ENCODE results near the gene EFCAB11.

Gene EFCAB11

GRCh38 chr14:89990218-89990617, 35.7 kb upstream of the EFCAB11 start:
- no peak overlapping the region for H3K4me3 ChIP-seq (replicated peaks; ENCODE audit: low read depth, low read length)
- no peak for TF ChIP-seq CTCF (IDR thresholded peaks at IDR 0.05; ENCODE audit: low read length, missing control alignments)
- no peak for DNase-seq (ENCODE audit: low read depth)

- TF ChIP-seq CTCF (IDR thresholded peaks at IDR 0.05; ENCODE audit: low read length, missing control alignments), result no peak
- no peak for DNase-seq (ENCODE audit: low read depth)
- H3K4me3 ChIP-seq (replicated peaks; ENCODE audit: low read depth, low read length), result no peak overlapping the region
These were observed 34.3 kb upstream of the EFCAB11 start for GRCh38 chr14:89988787-89989186.

- no peak overlapping the region for H3K4me3 ChIP-seq (replicated peaks; ENCODE audit: low read depth, low read length)
- TF ChIP-seq CTCF (IDR thresholded peaks at IDR 0.05; ENCODE audit: low read length, missing control alignments), result no peak
- no peak for DNase-seq (ENCODE audit: low read depth)
These were observed 32.6 kb upstream of the EFCAB11 start for GRCh38 chr14:89987161-89987475.

- TF ChIP-seq CTCF (IDR thresholded peaks at IDR 0.05; ENCODE audit: low read length, missing control alignments), result no peak
- DNase-seq (ENCODE audit: low read depth), result no peak
- no peak overlapping the region for H3K4me3 ChIP-seq (replicated peaks; ENCODE audit: low read depth, low read length)
These were observed 32.1 kb upstream of the EFCAB11 start for GRCh38 chr14:89986462-89987160.

- no peak for DNase-seq (ENCODE audit: low read depth)
- H3K4me3 ChIP-seq (replicated peaks; ENCODE audit: low read depth, low read length), result no peak overlapping the region
- no peak for TF ChIP-seq CTCF (IDR thresholded peaks at IDR 0.05; ENCODE audit: low read length, missing control alignments)
These were observed 28.8 kb upstream of the EFCAB11 start for GRCh38 chr14:89983375-89983774.

- H3K4me3 ChIP-seq (replicated peaks; ENCODE audit: low read depth, low read length), result no peak overlapping the region
- DNase-seq (ENCODE audit: low read depth), result no peak
- no peak for TF ChIP-seq CTCF (IDR thresholded peaks at IDR 0.05; ENCODE audit: low read length, missing control alignments)
These were observed 24.1 kb upstream of the EFCAB11 start for GRCh38 chr14:89978656-89979055.

- TF ChIP-seq CTCF (IDR thresholded peaks at IDR 0.05; ENCODE audit: low read length, missing control alignments), result no peak
- DNase-seq (ENCODE audit: low read depth), result no peak
- H3K4me3 ChIP-seq (replicated peaks; ENCODE audit: low read depth, low read length), result no peak overlapping the region
These were observed 23.1 kb upstream of the EFCAB11 start for GRCh38 chr14:89977668-89978067.

All from fibroblast of pulmonary artery (primary cell).